Keratinocyte (primary cell): ENCODE measurements around the gene SMIM45.

Experiments used
- DNase-seq: peaks from one replicate; pipeline ENCODE4 v3.0.0-alpha.2; 2011; ENCODE audit warnings: low read depth, missing footprints, low spot score
- FAIRE-seq: peaks from 2 replicates; lab custom pipeline; 2011; peaks lifted over from hg19 to GRCh38; lab: Jason Lieb, UNC
- H2AFZ ChIP-seq: 2 replicates; pipeline ENCODE4 v1.6.0; 2012; ENCODE audit warnings: low read length, control low read depth, inconsistent platforms; ENCODE audit not compliant: control insufficient read depth
- H3K27ac ChIP-seq: 2 replicates; pipeline ENCODE4 v1.5.1; 2011; ENCODE audit warnings: low read length; ENCODE audit not compliant: control insufficient read depth, insufficient read depth
- H3K27me3 ChIP-seq: 3 replicates; pipeline ENCODE4 v1.6.0; 2011; ENCODE audit warnings: low read length; ENCODE audit not compliant: control insufficient read depth, insufficient read depth; ENCODE audit errors: extremely low read depth
- H3K36me3 ChIP-seq, 2 experiments: 2 replicates in 1 of 2; 3 replicates in 1 of 2; pipeline ENCODE4 v1.5.1; 2011; ENCODE audit warnings: low read length in 2 of 2, mild to moderate bottlenecking in 1 of 2; ENCODE audit not compliant: control insufficient read depth in 2 of 2, insufficient read depth in 2 of 2; ENCODE audit errors: extremely low read depth in 1 of 2
- H3K4me1 ChIP-seq: 3 replicates; pipeline ENCODE4 v1.5.1; 2011; ENCODE audit warnings: low read length; ENCODE audit not compliant: control insufficient read depth, insufficient read depth; ENCODE audit errors: extremely low read depth
- H3K4me2 ChIP-seq: 3 replicates; pipeline ENCODE4 v1.6.0; 2011; ENCODE audit warnings: low read depth, low read length; ENCODE audit not compliant: control insufficient read depth, insufficient read depth; ENCODE audit errors: extremely low read depth
- H3K4me3 ChIP-seq, 3 experiments: fragments of 200-600 bp in 1 of 3; sonication (generic) in 1 of 3; 2 replicates in 2 of 3; 3 replicates in 1 of 3; pipeline ENCODE4 v1.5.1; 2011 to 2016; ENCODE audit warnings: low read length in 3 of 3, mild to moderate bottlenecking in 3 of 3, control low read depth in 2 of 3, inconsistent platforms in 1 of 3, low read depth in 1 of 3, mixed read lengths in 1 of 3, mixed run types in 1 of 3, moderate library complexity in 1 of 3; ENCODE audit not compliant: control insufficient read depth in 2 of 3, insufficient read depth in 2 of 3; ENCODE audit errors: extremely low read depth in 1 of 3
- H3K79me2 ChIP-seq: 2 replicates; pipeline ENCODE4 v1.6.0; 2012; ENCODE audit warnings: low read length; ENCODE audit not compliant: control insufficient read depth, insufficient read depth
- H3K9ac ChIP-seq: 3 replicates; pipeline ENCODE4 v1.6.0; 2011; ENCODE audit warnings: low read length; ENCODE audit not compliant: control insufficient read depth, insufficient read depth; ENCODE audit errors: extremely low read depth
- H3K9me1 ChIP-seq: 3 replicates; pipeline ENCODE4 v1.6.0; 2011; ENCODE audit warnings: low read length; ENCODE audit not compliant: control insufficient read depth, insufficient read depth; ENCODE audit errors: extremely low read depth
- H3K9me3 ChIP-seq: 2 replicates; pipeline ENCODE4 v1.5.1; 2012; ENCODE audit warnings: low read depth, low read length; ENCODE audit not compliant: control insufficient read depth
- H4K20me1 ChIP-seq: 3 replicates; pipeline ENCODE4 v1.6.0; 2011; ENCODE audit warnings: low read length; ENCODE audit not compliant: control insufficient read depth, insufficient read depth; ENCODE audit errors: extremely low read depth
- CTCF ChIP-seq, 3 experiments: IDR thresholded peaks in 1 of 3; conservative IDR thresholded peaks in 1 of 3; optimal IDR thresholded peaks in 1 of 3; 2 replicates in 2 of 3; 3 replicates in 1 of 3; pipeline versions ENCODE3 to v1.5.1; 2011; ENCODE audit warnings: low read length in 3 of 3, mild to moderate bottlenecking in 3 of 3, moderate library complexity in 2 of 3, control low read depth in 1 of 3, inconsistent platforms in 1 of 3; ENCODE audit not compliant: insufficient read depth in 2 of 3; ENCODE audit errors: extremely low read depth in 1 of 3
- EZH2 ChIP-seq: IDR thresholded peaks from one replicate; pipeline ENCODE4 v1.6.1; 2012; ENCODE audit warnings: inconsistent platforms, mild to moderate bottlenecking, low read length, moderate library complexity
- dilution Hi-C: fragments of 300-500 bp; cut with MboI; formaldehyde crosslinking; loops from one replicate; pipeline ENCODE4 v1.7.0; 2020; ENCODE audit warnings: low sequenced_read_pairs; ENCODE audit not compliant: extremely low pct_ligation_motif_present

Gene SMIM45

DNA sequence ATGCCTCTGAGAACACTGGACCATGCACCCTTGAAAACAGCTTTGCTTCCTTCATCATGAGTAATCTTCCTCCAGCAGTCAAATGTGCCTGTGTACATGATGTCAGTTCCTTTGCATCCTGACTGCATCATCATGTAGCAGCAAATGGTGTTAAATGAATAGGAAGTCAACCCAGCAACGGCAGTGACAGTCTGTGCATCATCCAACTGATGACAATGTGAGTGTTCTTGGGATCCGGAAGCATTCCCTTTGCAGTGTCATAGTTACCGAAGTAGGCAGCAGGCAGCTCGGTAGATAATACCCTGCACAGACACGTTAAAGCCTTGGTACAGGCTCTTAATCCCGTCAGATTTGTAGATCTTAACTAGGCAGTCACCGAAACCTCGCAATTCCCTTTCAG, 49.2 kb downstream of the SMIM45 start:
- dilution Hi-C loops = no loop called here
- TF ChIP-seq CTCF (optimal IDR thresholded peaks at IDR 0.05 in 1 of 3, IDR thresholded peaks at IDR 0.05 in 1 of 3, conservative IDR thresholded peaks at IDR 0.05 in 1 of 3; ENCODE audit: extremely low read depth in 1 of 3, insufficient read depth in 2 of 3, low read length in 3 of 3) (no peak), EZH2 (no peak)
- Histone ChIP-seq H3K4me2 (no peak overlapping the region), H3K9ac (no peak overlapping the region), H3K36me3 (no peaks in the 10 kb centered on the region), H3K4me3 (no peak overlapping the region), H3K27me3 (peaks cover 3% of the 10 kb centered on the region), H4K20me1 (no peaks in the 10 kb centered on the region), H3K4me1 (no peaks in the 10 kb centered on the region), H3K9me3 (no peaks in the 10 kb centered on the region), H2AFZ (no peak overlapping the region), H3K27ac (no peak overlapping the region), H3K9me1 (no peaks in the 10 kb centered on the region), H3K79me2 (no peaks in the 10 kb centered on the region)
- DNase-seq (no peak), FAIRE-seq (no peak)

- FAIRE-seq = no peak
- Histone ChIP-seq H3K9me1 (no peaks in the 10 kb centered on the region), H3K27me3 (no peaks in the 10 kb centered on the region), H3K79me2 (no peaks in the 10 kb centered on the region), H4K20me1 (no peaks in the 10 kb centered on the region), H3K4me1 (no peaks in the 10 kb centered on the region), H3K27ac (no peak overlapping the region), H3K36me3 (no peaks in the 10 kb centered on the region), H3K9me3 (no peaks in the 10 kb centered on the region), H3K9ac (no peak overlapping the region), H3K4me2 (no peak overlapping the region), H2AFZ (no peak overlapping the region), H3K4me3 (no peak overlapping the region)
- no peak for DNase-seq
- dilution Hi-C loops = no loop called here
- TF ChIP-seq EZH2 (no peak), CTCF (optimal IDR thresholded peaks at IDR 0.05 in 1 of 3, IDR thresholded peaks at IDR 0.05 in 1 of 3, conservative IDR thresholded peaks at IDR 0.05 in 1 of 3; ENCODE audit: extremely low read depth in 1 of 3, insufficient read depth in 2 of 3, low read length in 3 of 3) (no peak)
Observed at GRCh38 chr22:42001706-42002105, 49.8 kb downstream of the SMIM45 start.
